MM.1S (cell line): ENCODE measurements around the gene MT1B.

Experiments used
- CTCF ChIP-seq: fragments of 300-600 bp; sonication (generic); IDR thresholded peaks from 2 replicates; pipeline ENCODE4 v1.5.1; 2016; ENCODE audit warnings: antibody characterized with exemption, low read length, mixed read lengths
- EZH2 ChIP-seq: fragments of 300-600 bp; sonication (generic); optimal IDR thresholded peaks from 2 replicates; pipeline ENCODE3; 2017; ENCODE audit warnings: low read depth, mild to moderate bottlenecking, antibody characterized with exemption, low read length, mixed read lengths
- EZH2phosphoT487 ChIP-seq: fragments of 300-600 bp; sonication (generic); IDR thresholded peaks from 2 replicates; pipeline ENCODE4 v1.6.1; 2018; ENCODE audit warnings: antibody characterized with exemption, low read length

- no peak for TF ChIP-seq CTCF
- TF ChIP-seq EZH2: no peak
- no peak for TF ChIP-seq EZH2phosphoT487
These were observed at the start of gene MT1B for GRCh38 chr16:56651586-56651985.
